ENCODE measurements around the gene MYOD1. TPM values are rescaled to one million over a fixed set of nuclear protein-coding genes. Genes with fewer than 3 reads are reported as not detected.

Gene MYOD1
- total RNA-seq = not detected in 2 replicates

DNA sequence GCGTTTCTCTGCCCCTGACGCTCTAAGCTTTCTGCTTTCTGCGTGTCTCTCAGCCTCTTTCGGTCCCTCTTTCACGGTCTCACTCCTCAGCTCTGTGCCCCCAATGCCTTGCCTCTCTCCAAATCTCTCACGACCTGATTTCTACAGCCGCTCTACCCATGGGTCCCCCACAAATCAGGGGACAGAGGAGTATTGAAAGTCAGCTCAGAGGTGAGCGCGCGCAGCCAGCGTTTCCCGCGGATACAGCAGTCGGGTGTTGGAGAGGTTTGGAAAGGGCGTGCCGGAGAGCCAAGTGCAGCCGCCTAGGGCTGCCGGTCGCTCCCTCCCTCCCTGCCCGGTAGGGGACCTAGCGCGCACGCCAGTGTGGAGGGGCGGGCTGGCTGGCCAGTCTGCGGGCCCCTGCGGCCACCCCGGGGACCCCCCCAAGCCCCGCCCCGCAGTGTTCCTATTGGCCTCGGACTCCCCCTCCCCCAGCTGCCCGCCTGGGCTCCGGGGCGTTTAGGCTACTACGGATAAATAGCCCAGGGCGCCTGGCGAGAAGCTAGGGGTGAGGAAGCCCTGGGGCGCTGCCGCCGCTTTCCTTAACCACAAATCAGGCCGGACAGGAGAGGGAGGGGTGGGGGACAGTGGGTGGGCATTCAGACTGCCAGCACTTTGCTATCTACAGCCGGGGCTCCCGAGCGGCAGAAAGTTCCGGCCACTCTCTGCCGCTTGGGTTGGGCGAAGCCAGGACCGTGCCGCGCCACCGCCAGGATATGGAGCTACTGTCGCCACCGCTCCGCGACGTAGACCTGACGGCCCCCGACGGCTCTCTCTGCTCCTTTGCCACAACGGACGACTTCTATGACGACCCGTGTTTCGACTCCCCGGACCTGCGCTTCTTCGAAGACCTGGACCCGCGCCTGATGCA, at the start of gene MYOD1:
Gene MYOD1, plus strand, starts transcription at position 544 of the 910 bp plus-strand sequence. Its CDS starts 212 bp downstream, at position 756.

DNA sequence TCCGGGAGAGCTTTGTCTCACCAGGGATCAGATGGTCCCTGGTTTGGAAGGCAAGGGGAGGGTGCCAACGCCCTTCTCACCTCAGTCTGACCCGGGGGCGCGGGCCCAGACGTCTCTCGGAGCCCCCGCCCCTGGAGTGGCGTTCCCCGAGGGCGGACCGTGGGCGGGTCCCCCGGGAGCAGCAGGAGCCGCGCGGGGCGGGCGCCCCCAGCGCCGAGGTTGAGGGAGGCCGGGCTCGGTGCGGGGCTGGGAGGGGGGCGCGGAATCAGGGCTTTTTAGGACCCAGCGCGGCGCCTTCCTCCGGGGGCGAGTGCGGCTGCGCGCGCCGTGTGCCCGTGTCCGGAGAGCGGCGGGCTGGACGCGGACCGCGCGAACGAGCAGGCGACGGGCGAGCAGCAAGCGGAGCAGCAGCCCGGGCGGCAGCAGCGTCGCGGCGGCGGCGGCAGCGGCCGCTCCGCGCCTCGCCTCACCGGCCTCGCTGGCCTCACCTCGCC, 15.1 kb downstream of the MYOD1 start, which contains the start of gene KCNC1:
Gene KCNC1, plus strand, starts transcription at position 364 of the 494 bp plus-strand sequence. CDS start 1,222 bp downstream, outside the sequence.

Other genes starting within 250 kb of the MYOD1 start
- gene ABCC8, start 242.7 kb upstream of the MYOD1 start, total RNA-seq = not detected in 2 replicates
- not detected in 2 replicates for gene USH1C, start 175.2 kb upstream of the MYOD1 start, total RNA-seq
- gene OTOG, start 172.3 kb upstream of the MYOD1 start, total RNA-seq = not detected in 2 replicates
- gene KCNC1, start 15.2 kb downstream of the MYOD1 start, total RNA-seq = not detected in 2 replicates

Measured in bronchus fibroblast of lung (primary cell).